ENCODE data around the gene QSER1. TPM values are rescaled to one million over a fixed set of nuclear protein-coding genes. Genes with fewer than 3 reads are reported as not detected.

QSER1 gene
- total and polyA plus RNA-seq, 2 experiments from 2014 or later: 4.5 to 32.1 TPM

- Histone ChIP-seq H3K36me3 (no peaks in the 10 kb centered on the region), H3K27me3 (no peaks in the 10 kb centered on the region), H3K9me3 (ENCODE audit: low read depth) (no peaks in the 10 kb centered on the region), H3K27ac (no peak overlapping the region), H3K4me1 (ENCODE audit: low read depth) (peaks cover 17% of the 10 kb centered on the region), H3K4me3 (peak overlapping the region; percentile 68)
- TF ChIP-seq, protein P1, sequence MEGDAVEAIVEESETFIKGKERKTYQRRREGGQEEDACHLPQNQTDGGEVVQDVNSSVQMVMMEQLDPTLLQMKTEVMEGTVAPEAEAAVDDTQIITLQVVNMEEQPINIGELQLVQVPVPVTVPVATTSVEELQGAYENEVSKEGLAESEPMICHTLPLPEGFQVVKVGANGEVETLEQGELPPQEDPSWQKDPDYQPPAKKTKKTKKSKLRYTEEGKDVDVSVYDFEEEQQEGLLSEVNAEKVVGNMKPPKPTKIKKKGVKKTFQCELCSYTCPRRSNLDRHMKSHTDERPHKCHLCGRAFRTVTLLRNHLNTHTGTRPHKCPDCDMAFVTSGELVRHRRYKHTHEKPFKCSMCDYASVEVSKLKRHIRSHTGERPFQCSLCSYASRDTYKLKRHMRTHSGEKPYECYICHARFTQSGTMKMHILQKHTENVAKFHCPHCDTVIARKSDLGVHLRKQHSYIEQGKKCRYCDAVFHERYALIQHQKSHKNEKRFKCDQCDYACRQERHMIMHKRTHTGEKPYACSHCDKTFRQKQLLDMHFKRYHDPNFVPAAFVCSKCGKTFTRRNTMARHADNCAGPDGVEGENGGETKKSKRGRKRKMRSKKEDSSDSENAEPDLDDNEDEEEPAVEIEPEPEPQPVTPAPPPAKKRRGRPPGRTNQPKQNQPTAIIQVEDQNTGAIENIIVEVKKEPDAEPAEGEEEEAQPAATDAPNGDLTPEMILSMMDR (IDR thresholded peaks at IDR 0.05; ENCODE audit: low read depth, low read length): no peak
- DNase-seq (ENCODE audit: low read depth in 1 of 2, low spot score in 1 of 2): no peak
Observed at GRCh38 chr11:32890843-32891656, 1.6 kb upstream of the QSER1 start.

- H3K27ac ChIP-seq: peak overlapping the region; percentile 96
- TF ChIP-seq, protein P1 (IDR thresholded peaks at IDR 0.05; ENCODE audit: low read depth, low read length): no peak
- peak overlapping the region; percentile 68 for H3K4me3 ChIP-seq
- H3K9me3 ChIP-seq (ENCODE audit: low read depth): no peaks in the 10 kb centered on the region
- peaks cover 17% of the 10 kb centered on the region for H3K4me1 ChIP-seq (ENCODE audit: low read depth)
- DNase-seq (ENCODE audit: low read depth in 1 of 2, low spot score in 1 of 2): peak in 1 of 2 donors; percentile 9
- H3K36me3 ChIP-seq: no peaks in the 10 kb centered on the region
- H3K27me3 ChIP-seq: no peaks in the 10 kb centered on the region
Observed at GRCh38 chr11:32891657-32892354, 805 bp upstream of the QSER1 start.

DNA sequence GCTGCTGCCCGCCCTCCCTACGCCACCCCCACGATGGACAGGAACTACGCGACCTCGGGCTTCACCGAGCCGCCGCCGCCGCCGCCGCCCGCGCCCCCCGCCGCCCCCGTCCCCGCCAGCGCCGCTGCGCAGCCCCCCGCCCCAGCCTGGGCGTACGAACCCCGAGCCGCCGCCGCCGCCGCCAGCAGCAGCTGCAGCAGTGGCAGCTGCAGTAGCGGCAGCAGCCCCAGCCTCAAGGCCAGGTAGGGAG is 407 bp downstream of the QSER1 start:
- Histone ChIP-seq H3K4me1 (ENCODE audit: low read depth) (peaks cover 17% of the 10 kb centered on the region), H3K4me3 (peak overlapping the region; percentile 68), H3K27me3 (no peaks in the 10 kb centered on the region), H3K9me3 (ENCODE audit: low read depth) (no peaks in the 10 kb centered on the region), H3K36me3 (no peaks in the 10 kb centered on the region), H3K27ac (peak overlapping the region; percentile 96)
- TF ChIP-seq, protein P1 (IDR thresholded peaks at IDR 0.05; ENCODE audit: low read depth, low read length): no peak
- DNase-seq (ENCODE audit: low read depth in 1 of 2, low spot score in 1 of 2): no peak

- H3K4me3 ChIP-seq: peak overlapping the region; percentile 68
- no peaks in the 10 kb centered on the region for H3K36me3 ChIP-seq
- no peaks in the 10 kb centered on the region for H3K9me3 ChIP-seq (ENCODE audit: low read depth)
- peaks cover 17% of the 10 kb centered on the region for H3K4me1 ChIP-seq (ENCODE audit: low read depth)
- H3K27ac ChIP-seq: peak overlapping the region; percentile 96
- DNase-seq (ENCODE audit: low read depth in 1 of 2, low spot score in 1 of 2): peak; percentile 50 to 82
- TF ChIP-seq, protein P1 (IDR thresholded peaks at IDR 0.05; ENCODE audit: low read depth, low read length): peak; percentile 47
- H3K27me3 ChIP-seq: no peaks in the 10 kb centered on the region
Observed at GRCh38 chr11:32893343-32894148, 935 bp downstream of the QSER1 start.

DNA sequence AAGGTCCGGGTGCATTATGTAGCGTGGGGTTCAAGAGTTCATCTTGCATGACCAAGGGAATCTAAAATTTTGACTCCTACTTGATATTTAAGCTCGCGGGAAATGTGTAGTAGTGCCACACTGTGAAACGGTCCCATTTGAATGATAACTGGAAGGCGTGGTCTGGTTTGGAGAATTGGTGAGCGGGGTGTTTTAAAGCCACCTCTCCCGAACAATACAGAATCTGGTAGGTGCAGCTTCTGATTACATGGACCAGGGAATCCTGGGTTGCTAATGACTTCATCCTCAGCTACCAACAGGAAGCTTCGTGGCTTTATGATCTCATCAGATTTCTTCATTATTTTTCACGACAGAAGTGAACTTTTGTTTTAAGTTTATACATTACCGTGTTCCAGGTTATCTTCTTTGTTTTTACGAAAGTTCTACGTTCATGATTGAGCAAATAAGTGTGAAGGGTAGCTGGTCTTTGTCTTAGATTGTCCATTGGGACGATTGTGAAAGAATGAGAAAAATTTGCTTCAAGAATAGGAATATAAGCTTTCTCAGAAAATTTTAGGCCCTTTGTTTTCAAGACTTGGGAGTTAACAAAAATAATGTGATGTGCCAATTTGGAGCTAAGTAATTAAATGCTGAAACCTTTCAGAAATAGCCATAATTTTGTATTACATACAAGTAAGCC is 1.7 kb downstream of the QSER1 start:
- H3K36me3 ChIP-seq: no peaks in the 10 kb centered on the region
- H3K4me1 ChIP-seq (ENCODE audit: low read depth): peaks cover 17% of the 10 kb centered on the region
- no peaks in the 10 kb centered on the region for H3K9me3 ChIP-seq (ENCODE audit: low read depth)
- peak overlapping the region; percentile 96 for H3K27ac ChIP-seq
- no peaks in the 10 kb centered on the region for H3K27me3 ChIP-seq
- TF ChIP-seq, protein P1 (IDR thresholded peaks at IDR 0.05; ENCODE audit: low read depth, low read length): no peak
- H3K4me3 ChIP-seq: peak overlapping the region; percentile 68
- peak; percentile 75 to 88 for DNase-seq (ENCODE audit: low read depth in 1 of 2, low spot score in 1 of 2)
